ACC112 (cell line): ENCODE results near the gene NKX2-4.
A peak's percentile ranks its signal among the peaks of the same experiment; 100 is the strongest.
"Not testable (repeated sequence)": the region's sequence is repeated elsewhere in the genome, so short reads cannot be mapped to it uniquely, and the experiment has no call there.

Experiments
- H2AFZ ChIP-seq: fragments of 200-600 bp; sonication (generic); one replicate; pipeline ENCODE4 v1.6.0; 2017; ENCODE audit warnings: antibody characterized with exemption, low read length; ENCODE audit not compliant: unreplicated experiment
- H3K27ac ChIP-seq: fragments of 200-600 bp; sonication (generic); 2 replicates; pipeline ENCODE4 v1.5.1; 2014; ENCODE audit warnings: low read depth, mild to moderate bottlenecking, antibody characterized with exemption, low read length, moderate library complexity
- H3K27me3 ChIP-seq: fragments of 200-600 bp; sonication (generic); 2 replicates; pipeline ENCODE4 v1.6.1; 2014; ENCODE audit warnings: mild to moderate bottlenecking, antibody characterized with exemption, low read length, moderate library complexity, mixed read lengths; ENCODE audit not compliant: insufficient read depth
- H3K36me3 ChIP-seq: fragments of 200-600 bp; sonication (generic); 2 replicates; pipeline ENCODE4 v1.6.1; 2016; ENCODE audit warnings: mild to moderate bottlenecking, antibody characterized with exemption, low read length, moderate library complexity, mixed read lengths; ENCODE audit not compliant: insufficient read depth
- H3K4me1 ChIP-seq: fragments of 200-600 bp; sonication (generic); one replicate; pipeline ENCODE4 v1.6.1; 2016; ENCODE audit warnings: low read length, mixed read lengths; ENCODE audit not compliant: insufficient read depth, unreplicated experiment, control insufficient read depth
- H3K4me3 ChIP-seq: fragments of 200-600 bp; sonication (generic); 2 replicates; pipeline ENCODE4 v1.5.1; 2014; ENCODE audit warnings: mild to moderate bottlenecking, low read depth, low read length
- H3K79me2 ChIP-seq: fragments of 200-600 bp; sonication (generic); one replicate; pipeline ENCODE4 v1.6.0; 2016; ENCODE audit warnings: low read length; ENCODE audit not compliant: control insufficient read depth, unreplicated experiment, insufficient read depth

NKX2-4 gene

DNA sequence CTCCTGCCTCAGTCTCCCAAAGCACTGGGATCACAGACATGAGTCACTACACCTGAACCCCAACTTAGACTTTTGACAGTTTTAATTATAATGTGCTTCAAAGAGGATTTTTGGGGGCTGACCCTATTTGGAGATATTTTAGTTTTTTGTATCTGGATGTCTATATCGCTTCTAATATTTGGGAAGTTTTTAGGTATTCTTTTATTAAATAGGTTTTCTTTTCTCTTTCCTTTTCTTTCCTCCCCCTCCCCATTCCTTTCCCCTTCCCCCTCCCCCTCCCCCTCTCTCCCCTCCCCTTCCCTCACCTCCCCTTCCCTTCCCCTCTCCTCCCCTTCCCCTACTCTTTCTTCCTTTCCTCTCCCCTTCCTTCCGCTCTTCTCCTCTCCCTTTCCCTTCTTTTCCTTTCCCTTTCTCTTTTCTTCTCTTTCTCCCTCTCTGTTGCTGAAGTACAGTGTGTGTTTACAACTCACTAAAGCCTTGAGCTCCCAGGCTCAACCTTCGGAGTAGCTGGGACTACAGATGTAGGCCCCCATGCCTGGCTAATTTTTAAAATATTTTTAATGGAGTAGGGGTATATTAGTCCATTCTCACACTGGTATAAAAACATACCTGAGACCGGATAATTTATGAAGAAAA is 24.4 kb upstream of the NKX2-4 start:
- Histone ChIP-seq H3K27ac (no peak overlapping the region), H3K4me1 (no peaks in the 10 kb centered on the region), H3K4me3 (no peak overlapping the region), H3K36me3 (no peaks in the 10 kb centered on the region), H3K79me2 (no peaks in the 10 kb centered on the region), H3K27me3 (0 out of 2 replicates have a peak, but pooled peaks cover 2% of the 10 kb centered on the region), H2AFZ (no peak overlapping the region)

DNA sequence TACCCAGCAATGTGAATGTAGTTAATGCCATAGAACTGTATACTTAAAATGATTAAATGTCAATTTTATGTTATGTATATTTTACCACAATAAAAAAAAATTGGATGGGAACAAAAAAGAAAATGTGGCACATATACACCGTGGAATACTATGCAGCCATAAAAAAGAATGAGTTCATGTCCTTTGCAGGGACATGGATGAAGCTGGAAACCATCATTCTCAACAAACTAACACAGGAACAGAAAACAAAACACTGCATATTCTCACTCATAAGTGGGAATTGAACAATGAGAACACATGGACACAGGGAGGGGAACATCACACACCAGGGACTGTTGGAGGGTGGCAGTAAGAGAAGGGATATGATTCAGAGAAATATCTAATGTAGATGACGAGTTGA is 21.8 kb upstream of the NKX2-4 start:
- H3K4me1 ChIP-seq, H3K4me3 ChIP-seq, H3K27ac ChIP-seq, H3K36me3 ChIP-seq, H2AFZ ChIP-seq, H3K79me2 ChIP-seq: not testable (repeated sequence)
- peaks cover 14% of the 10 kb centered on the region; the same call in 1 of the 2 replicates for H3K27me3 ChIP-seq

DNA sequence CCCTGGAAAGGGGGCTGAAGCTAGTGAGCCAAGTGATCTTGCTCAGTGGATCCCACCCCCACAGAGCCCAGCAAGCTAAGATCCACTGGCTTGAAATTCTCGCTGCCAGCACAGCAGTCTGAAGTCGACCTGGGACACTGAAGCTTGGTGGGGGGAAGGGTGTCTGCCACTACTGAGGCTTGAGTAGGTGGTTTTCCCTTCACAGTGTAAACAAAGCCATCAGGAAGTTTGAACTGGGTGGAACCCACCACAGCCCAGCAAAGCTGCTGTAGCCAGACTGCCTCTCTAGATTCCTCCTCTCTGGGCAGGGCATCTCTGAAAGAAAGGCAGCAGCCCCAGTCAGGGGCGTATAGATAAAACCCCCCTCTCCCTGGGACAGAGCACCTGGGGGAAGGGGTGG is 16.7 kb upstream of the NKX2-4 start:
- not testable (repeated sequence) for H3K36me3 ChIP-seq, H2AFZ ChIP-seq, H3K79me2 ChIP-seq, H3K4me3 ChIP-seq, H3K4me1 ChIP-seq, H3K27ac ChIP-seq
- peaks cover 56% of the 10 kb centered on the region for H3K27me3 ChIP-seq

DNA sequence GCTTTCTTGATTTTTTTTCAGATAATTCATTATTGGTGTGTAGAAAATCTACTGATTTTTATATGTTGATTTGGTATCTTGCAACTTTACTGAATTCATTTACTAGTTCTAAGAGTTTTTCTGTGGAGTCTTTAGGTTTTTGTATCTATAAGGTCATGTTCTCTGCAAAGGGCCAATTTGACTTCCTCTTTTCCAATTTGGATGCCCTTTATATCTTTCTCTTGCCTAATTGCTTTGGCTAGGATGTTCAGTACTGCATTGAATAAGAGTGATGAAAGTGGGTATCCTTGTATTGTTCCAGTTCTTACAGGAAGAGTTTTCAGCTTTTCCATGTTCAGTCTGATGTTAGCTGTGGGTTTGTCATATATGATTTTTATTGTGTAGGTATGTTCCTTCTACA is 14.4 kb upstream of the NKX2-4 start:
- H3K36me3 ChIP-seq, result no peaks in the 10 kb centered on the region
- no peak overlapping the region for H3K4me3 ChIP-seq
- H3K27me3 ChIP-seq, result peaks cover 71% of the 10 kb centered on the region
- no peaks in the 10 kb centered on the region for H3K79me2 ChIP-seq
- no peak overlapping the region for H2AFZ ChIP-seq
- H3K4me1 ChIP-seq, result no peaks in the 10 kb centered on the region
- no peak overlapping the region for H3K27ac ChIP-seq

DNA sequence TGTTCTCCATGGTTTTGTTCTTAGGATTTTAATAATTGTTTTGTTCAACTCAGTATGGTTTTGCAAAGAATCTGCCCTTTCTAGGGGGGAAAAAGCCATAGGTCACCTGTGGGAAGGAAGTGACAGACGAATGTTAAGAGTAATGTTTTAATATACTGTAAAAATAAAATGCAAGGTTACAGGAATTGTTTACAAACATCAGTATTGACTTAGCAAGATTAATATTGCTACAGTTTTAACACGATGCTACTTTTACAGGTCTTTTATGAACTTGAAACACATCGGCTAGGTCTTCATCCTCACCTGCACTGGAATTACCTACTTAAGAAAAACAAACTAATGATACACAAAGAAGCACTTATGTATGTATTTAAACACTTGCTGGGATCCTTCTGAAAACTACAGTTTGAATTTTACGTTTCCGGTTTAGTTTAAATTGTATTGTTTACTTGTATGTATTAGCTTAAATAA is 1.7 kb upstream of the NKX2-4 start:
- H3K27me3 ChIP-seq, result peaks cover 97% of the 10 kb centered on the region
- no peak overlapping the region for H2AFZ ChIP-seq
- H3K27ac ChIP-seq, result no peak overlapping the region
- no peaks in the 10 kb centered on the region for H3K36me3 ChIP-seq
- no peak overlapping the region for H3K4me3 ChIP-seq
- no peaks in the 10 kb centered on the region for H3K79me2 ChIP-seq
- H3K4me1 ChIP-seq, result no peaks in the 10 kb centered on the region

DNA sequence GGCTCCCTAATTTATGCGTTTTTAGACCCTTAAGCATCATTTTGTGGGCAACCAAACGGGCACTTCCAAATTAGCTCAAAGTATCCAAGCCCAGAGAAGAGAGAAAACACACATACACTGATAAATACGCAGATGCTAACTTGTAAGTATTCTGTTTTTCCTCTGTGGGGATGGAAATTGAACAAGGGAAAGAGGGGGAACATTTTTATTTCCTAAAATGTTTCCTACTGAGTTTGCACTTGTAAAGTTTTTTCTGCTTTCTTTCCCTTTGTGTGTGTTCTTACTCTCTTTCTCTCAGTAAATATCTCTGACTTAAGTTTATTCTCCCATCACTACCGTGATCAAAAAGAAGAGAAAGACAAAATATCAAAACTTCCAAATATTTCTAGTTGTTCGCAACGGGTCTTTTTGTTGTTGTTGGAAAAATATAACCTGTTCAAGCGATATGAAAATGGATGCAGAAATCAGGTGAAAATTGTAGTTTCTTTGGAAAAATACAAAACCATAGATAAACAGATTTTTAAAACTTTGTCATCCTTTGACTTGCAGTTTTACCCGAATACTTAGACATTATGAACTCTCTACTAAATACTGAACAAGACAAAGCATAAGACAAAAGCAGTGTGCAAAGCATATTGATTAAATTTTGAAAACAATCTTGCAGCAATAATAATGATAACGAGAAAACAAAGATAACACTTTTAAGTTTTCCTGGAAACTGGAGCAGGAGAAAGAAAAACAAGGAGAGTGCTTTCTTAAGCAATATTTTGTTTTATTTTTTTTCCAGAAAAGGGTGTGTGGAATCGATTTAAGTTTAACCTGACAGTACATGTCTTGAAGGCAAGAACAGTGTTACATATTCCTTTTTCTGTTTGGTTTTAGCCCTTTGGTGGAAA is 1.0 kb upstream of the NKX2-4 start:
- Histone ChIP-seq H3K4me3 (no peak overlapping the region), H3K36me3 (no peaks in the 10 kb centered on the region), H3K27me3 (peaks cover 98% of the 10 kb centered on the region), H3K27ac (no peak overlapping the region), H3K4me1 (no peaks in the 10 kb centered on the region), H3K79me2 (no peaks in the 10 kb centered on the region), H2AFZ (no peak overlapping the region)

DNA sequence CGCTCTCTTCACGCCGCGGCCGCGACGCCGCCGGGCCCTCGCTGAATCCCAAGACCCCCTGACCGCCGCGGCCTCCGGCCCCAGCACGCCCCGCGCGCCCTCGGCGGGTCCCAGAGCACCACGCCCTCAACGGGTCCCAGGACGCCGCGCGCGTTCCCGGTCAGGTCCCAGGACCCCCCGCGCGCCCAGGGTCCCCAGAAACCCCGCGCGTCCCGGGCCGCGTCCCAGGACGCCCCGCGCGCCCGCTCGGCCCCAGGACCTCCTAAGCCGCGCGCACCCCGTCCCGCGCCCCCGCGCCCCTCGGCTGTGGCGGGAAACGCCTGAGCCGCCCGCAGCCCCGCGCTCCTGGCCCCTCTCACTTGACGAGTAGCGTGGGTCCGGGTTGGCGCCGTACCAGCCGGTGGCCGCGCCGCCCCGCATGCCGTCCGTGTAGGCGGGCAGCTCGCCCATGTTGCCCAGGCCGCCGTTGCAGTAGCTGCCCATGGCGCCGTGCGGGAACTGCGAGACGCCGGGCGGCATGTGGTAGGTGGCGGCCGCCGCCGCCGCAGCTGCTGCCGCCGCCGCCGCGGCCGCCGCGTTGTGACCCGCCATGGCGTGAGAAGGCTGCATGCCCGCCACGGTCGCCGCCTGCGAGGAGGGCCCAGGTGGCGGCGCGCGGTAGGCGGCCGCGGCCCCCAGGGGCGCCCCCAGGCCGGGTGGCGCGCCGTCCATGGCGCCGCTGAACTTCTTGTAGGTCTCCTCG is 556 bp downstream of the NKX2-4 start:
- Histone ChIP-seq H3K27ac (no peak overlapping the region), H3K4me3 (peak overlapping the region; percentile 9; the same call in 1 of the 2 replicates), H3K4me1 (no peaks in the 10 kb centered on the region), H3K36me3 (no peaks in the 10 kb centered on the region), H2AFZ (no peak overlapping the region), H3K27me3 (peaks cover 98% of the 10 kb centered on the region), H3K79me2 (no peaks in the 10 kb centered on the region)

DNA sequence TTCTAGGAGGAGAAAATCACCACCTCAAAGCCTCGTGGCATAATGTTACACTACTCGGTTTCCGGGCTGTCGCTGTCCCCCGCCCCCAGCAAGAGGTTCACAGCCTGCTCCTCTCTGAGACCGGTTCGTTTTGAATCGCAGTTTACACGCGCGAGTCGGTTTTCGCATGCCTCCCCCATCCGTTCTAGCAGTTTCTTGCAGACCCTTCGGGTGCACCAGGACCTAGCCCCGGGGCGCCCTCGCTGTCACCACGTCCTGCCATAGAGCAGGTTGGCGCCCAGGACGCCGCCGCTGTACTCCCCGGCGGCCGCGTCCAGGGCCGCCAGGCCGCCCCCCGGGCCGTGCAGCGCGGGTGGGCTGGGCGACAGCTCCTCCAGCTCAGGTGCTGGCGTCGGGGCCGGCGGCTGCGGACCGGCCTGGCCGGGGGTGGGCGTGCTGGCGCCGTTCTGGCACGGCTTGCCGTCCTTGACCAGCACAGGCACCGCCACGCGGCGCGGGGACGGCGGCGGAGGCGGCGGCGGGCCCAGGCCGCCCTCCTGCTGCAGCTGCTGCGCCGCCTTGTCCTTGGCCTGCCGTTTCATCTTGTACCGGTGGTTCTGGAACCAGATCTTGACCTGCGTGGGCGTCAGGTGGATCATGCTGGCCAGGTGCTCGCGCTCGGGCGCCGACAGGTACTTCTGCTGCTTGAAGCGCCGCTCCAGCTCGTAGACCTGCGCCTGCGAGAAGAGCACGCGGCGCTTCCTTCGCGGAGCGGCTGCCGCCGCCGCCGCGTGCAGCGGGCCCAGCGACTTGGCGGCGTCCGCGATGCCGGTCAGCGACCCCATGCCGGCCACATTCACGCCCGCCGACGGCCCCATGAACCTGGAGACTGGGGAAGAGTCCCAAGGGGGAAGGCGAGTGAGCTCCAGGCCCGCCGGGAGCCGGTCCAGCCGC is 1.4 kb downstream of the NKX2-4 start:
- no peak overlapping the region for H3K27ac ChIP-seq
- peaks cover 97% of the 10 kb centered on the region for H3K27me3 ChIP-seq
- 0 out of 2 replicates have a peak, but pooled peaks cover 3% of the 10 kb centered on the region for H3K36me3 ChIP-seq
- no peaks in the 10 kb centered on the region for H3K79me2 ChIP-seq
- no peak overlapping the region for H2AFZ ChIP-seq
- H3K4me3 ChIP-seq, result peak overlapping the region; percentile 9; the same call in 1 of the 2 replicates
- H3K4me1 ChIP-seq, result no peaks in the 10 kb centered on the region

DNA sequence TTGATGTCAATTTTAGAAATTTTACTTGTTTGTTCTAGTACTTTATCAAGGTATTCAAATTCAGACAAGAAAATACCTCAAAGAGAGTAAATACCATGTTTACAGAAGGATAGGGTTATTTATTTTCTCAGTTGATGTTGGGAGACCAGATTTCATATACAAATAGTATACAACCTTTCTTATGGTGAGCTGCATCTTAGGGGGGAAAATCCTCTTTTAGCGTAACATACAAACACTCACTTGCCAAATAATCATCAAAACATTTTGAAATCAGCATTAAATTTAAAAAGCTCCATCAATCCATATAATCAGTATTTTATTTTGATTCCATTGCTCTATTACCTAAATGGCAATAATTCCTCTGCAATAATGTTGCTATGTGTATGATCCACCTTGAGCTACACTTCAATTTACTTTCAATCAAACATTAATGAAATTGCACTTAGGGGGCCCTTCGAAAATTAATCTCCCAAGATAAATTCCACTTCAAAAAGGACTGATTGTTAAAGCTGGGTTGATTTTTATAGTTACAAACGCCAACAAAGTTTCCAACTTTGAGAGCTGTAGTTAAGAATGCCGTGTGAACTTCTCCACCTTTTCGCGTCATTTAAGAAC is 2.2 kb downstream of the NKX2-4 start:
- Histone ChIP-seq H2AFZ (no peak overlapping the region), H3K79me2 (no peaks in the 10 kb centered on the region), H3K4me3 (no peak overlapping the region), H3K27ac (no peak overlapping the region), H3K4me1 (no peaks in the 10 kb centered on the region), H3K27me3 (peaks cover 90% of the 10 kb centered on the region), H3K36me3 (peaks cover 10% of the 10 kb centered on the region; the same call in 1 of the 2 replicates)
